RCC 7860 (cell line): ENCODE data around the gene CRYL1.
"Not testable (repeated sequence)": the region's sequence is repeated elsewhere in the genome, so short reads cannot be mapped to it uniquely, and the experiment has no call there.

ENCODE experiments used
- DNase-seq: peaks from one replicate; pipeline ENCODE4 v3.0.0-alpha.2; 2015; ENCODE audit warnings: low spot score
- FAIRE-seq: peaks from 2 replicates; lab custom pipeline; 2012; peaks lifted over from hg19 to GRCh38; lab: Jason Lieb, UNC

CRYL1 gene

DNA sequence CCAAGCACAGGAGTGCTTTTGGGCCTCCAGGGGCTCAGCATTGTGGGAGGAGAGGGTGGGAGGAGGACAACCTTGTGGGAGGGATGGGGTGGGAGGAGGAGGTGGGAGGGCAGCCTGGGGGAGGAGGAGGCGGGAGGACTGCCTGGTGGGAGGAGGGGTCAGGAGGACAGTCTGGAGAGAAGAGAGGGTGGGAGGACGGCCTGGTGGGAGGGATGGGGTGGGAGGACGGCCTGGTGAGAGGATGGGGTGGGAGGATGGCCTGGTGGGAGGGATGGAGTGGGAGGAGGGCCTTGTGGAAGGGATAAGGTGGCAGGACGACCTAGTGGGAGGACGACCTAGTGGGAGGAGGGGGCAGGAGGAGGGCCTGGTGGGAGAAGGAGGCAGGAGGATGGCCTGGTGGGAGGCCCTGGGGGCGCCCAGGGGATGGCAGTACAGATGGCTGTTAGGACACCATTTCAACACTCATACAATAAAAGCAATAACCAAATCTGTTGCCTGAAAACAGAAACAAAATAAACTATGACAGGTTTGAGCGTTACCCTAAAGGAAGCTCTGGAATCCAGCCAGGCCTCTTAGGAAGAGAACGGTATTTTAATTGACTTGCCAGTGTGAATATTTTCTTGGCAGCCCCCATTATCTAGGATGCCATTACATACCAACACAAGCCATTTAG, 63.7 kb downstream of the CRYL1 start:
- DNase-seq (no peak), FAIRE-seq (no peak)

- no peak for FAIRE-seq
- peak; percentile 30 for DNase-seq
Measured at GRCh38 chr13:20461481-20461859, 64.2 kb downstream of the CRYL1 start.

DNA sequence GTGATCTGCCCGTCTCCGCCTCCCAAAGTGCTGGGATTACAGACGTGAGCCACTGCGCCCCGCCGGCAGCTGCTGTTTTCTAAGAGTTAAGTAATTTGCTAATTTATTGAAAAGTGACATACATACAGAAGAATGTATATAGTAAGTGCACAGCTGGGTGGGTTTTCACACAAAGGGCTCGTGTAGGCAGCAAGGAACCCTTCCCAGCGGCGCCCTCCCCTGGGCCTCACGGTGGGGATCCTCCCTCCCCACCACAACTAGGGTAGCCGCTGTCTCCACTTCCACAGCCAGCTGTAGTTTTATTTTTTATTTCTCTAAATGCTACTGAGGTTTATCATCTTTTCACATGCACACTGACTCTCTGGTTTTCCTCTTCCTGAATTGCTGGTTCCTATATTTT, 64.9 kb downstream of the CRYL1 start:
- FAIRE-seq (no peak), DNase-seq (no peak)

- DNase-seq (no peak), FAIRE-seq (no peak)
Measured at GRCh38 chr13:20457670-20458069, 68.0 kb downstream of the CRYL1 start.

DNA sequence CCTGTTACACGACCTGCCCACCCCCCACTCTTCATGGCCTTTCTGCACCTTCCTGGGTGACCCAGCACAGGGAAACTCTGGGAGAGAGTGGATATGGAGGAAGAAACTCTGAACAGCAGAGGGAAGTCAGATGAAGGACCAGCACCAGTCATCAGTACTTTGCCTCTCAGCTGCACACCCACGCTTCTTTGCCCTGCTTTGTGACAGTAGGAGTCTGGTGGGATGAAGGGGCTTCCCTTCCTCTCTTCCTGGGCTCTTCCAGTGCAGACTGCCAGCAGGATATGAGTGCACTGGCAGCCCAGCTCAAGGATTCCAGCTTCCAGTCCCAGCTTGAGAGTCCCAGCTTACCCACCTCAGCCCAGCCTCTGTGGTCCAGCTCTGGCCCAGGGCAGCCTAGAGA, 68.9 kb downstream of the CRYL1 start:
- FAIRE-seq, result no peak
- DNase-seq, result no peak

- no peak for FAIRE-seq
Measured at GRCh38 chr13:20451397-20451796, 74.3 kb downstream of the CRYL1 start.

GRCh38 chr13:20448470-20448869, 77.2 kb downstream of the CRYL1 start:
- FAIRE-seq (no peak), DNase-seq (no peak)

More at GRCh38 chr13:20451397-20451796, 74.3 kb downstream of the CRYL1 start:
- DNase-seq, result no peak

DNA sequence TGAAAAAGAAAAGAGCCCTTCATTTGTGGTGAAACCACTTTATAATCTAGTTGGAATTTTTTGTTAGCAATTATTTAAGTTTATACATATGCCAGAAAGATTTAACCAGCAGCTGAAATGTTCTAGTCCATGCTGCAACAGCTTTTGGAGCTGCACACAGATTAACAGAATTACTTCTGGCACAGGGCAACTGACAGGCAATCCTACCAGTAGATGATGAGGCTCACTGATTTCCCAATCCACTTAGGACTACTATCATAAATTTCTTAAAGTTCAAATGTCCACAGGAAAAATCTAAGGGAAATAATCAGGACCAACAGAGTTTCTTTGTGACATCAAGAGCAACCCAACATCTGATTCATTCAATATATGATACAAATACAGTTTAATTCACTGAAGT, 78.8 kb downstream of the CRYL1 start:
- no peak for FAIRE-seq
- no peak for DNase-seq

- FAIRE-seq, result no peak
Measured at GRCh38 chr13:20446405-20446804, 79.3 kb downstream of the CRYL1 start.

GRCh38 chr13:20442798-20443381, 82.8 kb downstream of the CRYL1 start:
- DNase-seq, result no peak
- FAIRE-seq, result no peak

More at GRCh38 chr13:20446405-20446804, 79.3 kb downstream of the CRYL1 start:
- DNase-seq, result no peak

GRCh38 chr13:20442375-20442774, 83.3 kb downstream of the CRYL1 start:
- DNase-seq, result no peak
- no peak for FAIRE-seq

DNA sequence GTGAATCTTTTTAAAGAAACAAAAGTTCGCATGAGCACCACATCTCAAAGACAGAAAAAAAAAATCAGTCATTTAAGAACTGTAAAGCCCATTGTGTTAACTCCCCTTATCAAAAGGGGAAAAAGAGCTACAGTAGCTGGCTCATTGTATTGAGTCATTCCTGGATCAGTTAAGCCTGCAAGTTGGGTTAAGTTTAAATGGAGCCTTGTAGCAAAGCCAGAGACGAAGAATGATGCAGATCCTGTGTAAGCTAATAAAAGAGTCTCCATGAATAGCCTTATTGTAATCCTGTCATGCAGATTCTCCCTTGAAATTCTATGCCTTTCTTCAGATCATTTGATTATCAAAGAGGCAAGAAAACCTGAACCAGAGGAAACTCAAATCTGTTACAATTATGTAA, 83.8 kb downstream of the CRYL1 start:
- DNase-seq, result no peak
- FAIRE-seq, result no peak

DNA sequence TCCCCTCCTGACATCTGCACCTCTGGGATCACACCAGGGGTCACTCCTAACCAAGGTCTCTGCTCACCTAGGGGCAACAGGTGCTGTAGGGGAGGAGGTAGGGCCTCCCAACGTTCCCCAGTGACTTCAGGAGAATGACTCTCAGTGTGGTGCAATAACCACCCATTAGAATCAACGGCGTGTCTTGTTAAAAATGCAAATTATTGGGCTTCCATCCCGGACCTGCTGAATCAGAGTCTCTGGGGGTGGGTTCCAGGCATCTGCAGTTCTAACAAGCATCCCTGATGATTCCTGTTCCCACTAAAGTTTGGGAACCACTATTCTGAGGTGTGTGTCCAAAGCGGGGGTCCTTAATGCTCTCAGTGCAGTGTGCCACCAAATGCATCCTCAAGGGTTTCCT, 84.6 kb downstream of the CRYL1 start:
- no peak for DNase-seq
- no peak for FAIRE-seq

GRCh38 chr13:20439261-20439660, 86.4 kb downstream of the CRYL1 start:
- DNase-seq (no peak), FAIRE-seq (no peak)

DNA sequence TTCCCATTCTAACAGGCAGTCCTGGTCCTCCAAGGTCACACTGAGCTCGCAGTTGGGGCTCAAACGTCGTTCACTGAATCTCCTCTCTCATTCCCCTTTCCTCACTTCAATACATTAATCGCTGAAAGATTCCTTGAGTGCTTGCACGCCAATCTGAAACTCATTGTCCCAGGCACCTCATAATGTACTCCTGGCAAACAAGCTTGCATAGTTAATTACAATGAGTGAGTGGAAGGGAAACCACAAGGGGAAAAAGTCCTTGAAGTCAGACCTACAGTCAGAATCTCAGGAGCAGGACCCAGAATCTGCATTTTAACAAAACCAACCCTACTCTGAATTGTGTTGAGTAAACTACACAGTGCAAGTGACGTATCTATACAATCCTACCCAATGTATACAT, 86.9 kb downstream of the CRYL1 start:
- FAIRE-seq (no peak), DNase-seq (no peak)

DNA sequence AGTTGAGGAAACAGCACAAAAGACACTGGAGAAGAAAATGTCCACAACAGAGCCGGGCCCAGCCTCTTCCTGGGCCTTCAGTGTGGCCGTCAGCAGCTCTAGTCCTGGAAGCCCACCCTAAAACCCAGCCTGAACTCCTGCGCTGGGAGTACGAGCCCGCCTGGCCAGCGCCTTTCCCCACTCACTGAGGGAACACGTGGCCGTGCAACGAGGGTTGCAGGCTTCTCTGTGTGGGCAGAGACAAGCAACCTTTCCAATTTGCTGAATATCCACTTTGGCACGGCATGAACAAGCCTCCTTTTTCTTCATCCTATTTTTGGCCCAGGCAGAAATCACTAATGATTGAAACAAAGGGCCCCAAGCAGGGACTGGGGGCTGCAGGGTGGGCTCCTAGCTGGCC, 89.2 kb downstream of the CRYL1 start:
- no peak for FAIRE-seq

GRCh38 chr13:20435616-20436368, 89.9 kb downstream of the CRYL1 start:
- FAIRE-seq, result no peak
- no peak for DNase-seq

More for the DNA sequence above, 89.2 kb downstream of the CRYL1 start:
- DNase-seq, result no peak

DNA sequence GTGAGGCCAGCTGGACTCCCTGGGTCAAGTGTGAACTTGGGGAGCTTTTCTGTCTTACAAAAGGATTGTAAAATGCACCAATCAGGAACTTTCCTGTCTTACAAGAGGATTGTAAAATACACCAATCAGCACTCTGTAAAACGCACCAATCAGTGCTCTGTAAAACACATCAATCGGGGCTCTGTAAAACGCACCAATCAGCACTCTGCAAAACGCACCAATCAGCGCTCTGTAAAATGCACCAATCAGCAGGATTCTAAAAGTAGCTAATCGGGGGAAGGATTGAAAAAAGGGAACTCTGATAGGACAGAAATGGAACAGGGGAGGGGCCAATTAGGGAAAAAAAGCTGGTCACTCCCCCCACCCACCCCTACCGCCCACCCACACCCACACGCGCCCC, 91.4 kb downstream of the CRYL1 start:
- not testable (repeated sequence) for DNase-seq, FAIRE-seq

- FAIRE-seq (no peak), DNase-seq (no peak)
Measured at GRCh38 chr13:20431687-20432384, 93.8 kb downstream of the CRYL1 start.

DNA sequence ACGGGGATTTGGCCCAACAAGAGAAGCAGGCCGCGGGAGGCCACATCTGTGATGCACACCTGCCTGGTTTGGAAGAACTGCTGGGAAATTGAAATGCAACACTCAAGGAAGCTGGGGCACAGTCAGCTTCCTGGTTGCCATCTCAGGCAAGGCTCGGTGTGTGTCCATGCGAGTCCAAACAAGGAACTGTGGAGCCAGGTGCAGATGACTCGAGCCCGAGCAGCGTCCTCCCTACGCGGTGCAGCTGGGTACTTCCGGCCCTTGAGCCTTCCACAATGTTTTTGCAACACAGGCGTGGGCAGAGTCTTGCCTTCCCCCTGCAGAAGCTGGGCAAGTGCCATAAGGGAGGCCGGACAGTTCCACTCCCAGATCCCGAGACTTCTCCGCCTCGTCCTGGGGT, 94.6 kb downstream of the CRYL1 start:
- DNase-seq (no peak), FAIRE-seq (no peak)

DNA sequence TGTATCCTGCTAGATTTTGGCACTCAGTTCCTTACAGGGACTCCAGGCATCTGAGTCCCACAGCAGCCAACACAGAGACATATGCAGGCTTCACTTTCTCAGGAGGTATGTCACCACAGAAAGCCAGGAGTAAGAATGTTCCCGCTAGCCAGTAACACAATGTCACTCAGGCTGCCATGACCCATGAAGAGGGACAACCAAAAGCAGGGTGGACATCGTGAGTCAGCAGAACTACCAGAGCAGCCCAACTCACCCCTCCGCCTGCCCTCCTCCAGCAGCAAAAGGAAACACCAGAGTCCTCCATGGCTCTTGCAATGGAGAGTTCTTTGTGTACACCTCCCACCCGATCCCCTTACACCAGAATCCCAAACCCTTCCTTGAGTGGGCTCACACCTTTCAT, 95.4 kb downstream of the CRYL1 start:
- FAIRE-seq (no peak), DNase-seq (no peak)
